ENCODE results near the gene MUC5B. TPM values are rescaled to one million over a fixed set of nuclear protein-coding genes. Genes with fewer than 3 reads are reported as not detected.

Gene MUC5B
- total RNA-seq, 1 donor from 2014 or later, result 57.5 TPM

- H3K9me3 ChIP-seq, result no peaks in the 10 kb centered on the region
- no peak overlapping the region for H3K27ac ChIP-seq
- no peaks in the 10 kb centered on the region for H3K4me1 ChIP-seq
- no peak overlapping the region for H3K4me3 ChIP-seq
- DNase-seq, result peak; percentile 42
- peaks cover 34% of the 10 kb centered on the region for H3K27me3 ChIP-seq (ENCODE audit: low read depth)
- no peaks in the 10 kb centered on the region for H3K36me3 ChIP-seq
- no peak for ATAC-seq
- intact Hi-C loops (cut with DNase I), result no loop called here
- TF ChIP-seq CTCF (IDR thresholded peaks at IDR 0.05), result no peak
Measured at GRCh38 chr11:1230456-1231395, 7.9 kb downstream of the MUC5B start.

- Histone ChIP-seq H3K4me3 (no peak overlapping the region), H3K9me3 (no peaks in the 10 kb centered on the region), H3K27ac (no peak overlapping the region), H3K36me3 (no peaks in the 10 kb centered on the region), H3K4me1 (no peaks in the 10 kb centered on the region), H3K27me3 (ENCODE audit: low read depth) (peaks cover 28% of the 10 kb centered on the region)
- no peak for TF ChIP-seq CTCF (IDR thresholded peaks at IDR 0.05)
- no peak for ATAC-seq
- intact Hi-C loops (cut with DNase I), result no loop called here
- DNase-seq, result peak; percentile 42
Measured at GRCh38 chr11:1231396-1232020, 8.6 kb downstream of the MUC5B start.

- Histone ChIP-seq H3K4me3 (no peak overlapping the region), H3K4me1 (no peaks in the 10 kb centered on the region), H3K27me3 (ENCODE audit: low read depth) (peaks cover 28% of the 10 kb centered on the region), H3K36me3 (no peaks in the 10 kb centered on the region), H3K9me3 (no peaks in the 10 kb centered on the region), H3K27ac (no peak overlapping the region)
- no peak for TF ChIP-seq CTCF (IDR thresholded peaks at IDR 0.05)
- intact Hi-C loops (cut with DNase I), result no loop called here
- ATAC-seq (no peak), DNase-seq (peak; percentile 35)
Measured at GRCh38 chr11:1232021-1232882, 9.4 kb downstream of the MUC5B start.

- DNase-seq, result peak; percentile 45
- ATAC-seq, result no peak
Measured at GRCh38 chr11:1232883-1233321, 10.0 kb downstream of the MUC5B start.

More at GRCh38 chr11:1232883-1233321, 10.0 kb downstream of the MUC5B start:
- no peak for TF ChIP-seq CTCF (IDR thresholded peaks at IDR 0.05)
- Histone ChIP-seq H3K9me3 (no peaks in the 10 kb centered on the region), H3K27ac (no peak overlapping the region), H3K4me3 (no peak overlapping the region), H3K27me3 (ENCODE audit: low read depth) (peaks cover 28% of the 10 kb centered on the region), H3K4me1 (no peaks in the 10 kb centered on the region), H3K36me3 (no peaks in the 10 kb centered on the region)
- intact Hi-C loops (cut with DNase I), result no loop called here
